Measurements from ENCODE around the gene MTAP.

Gene MTAP

GRCh38 chr9:21864505-21864904, 62.1 kb downstream of the MTAP start:
- TF ChIP-seq CTCF (conservative IDR thresholded peaks at IDR 0.05) (no peak), ZFX (IDR thresholded peaks at IDR 0.05) (no peak)
- no peak overlapping the region for H3K27ac ChIP-seq

GRCh38 chr9:21866302-21866701, 63.9 kb downstream of the MTAP start:
- TF ChIP-seq CTCF (conservative IDR thresholded peaks at IDR 0.05), result no peak
- no peak for TF ChIP-seq ZFX (IDR thresholded peaks at IDR 0.05)
- no peak overlapping the region for H3K27ac ChIP-seq

DNA sequence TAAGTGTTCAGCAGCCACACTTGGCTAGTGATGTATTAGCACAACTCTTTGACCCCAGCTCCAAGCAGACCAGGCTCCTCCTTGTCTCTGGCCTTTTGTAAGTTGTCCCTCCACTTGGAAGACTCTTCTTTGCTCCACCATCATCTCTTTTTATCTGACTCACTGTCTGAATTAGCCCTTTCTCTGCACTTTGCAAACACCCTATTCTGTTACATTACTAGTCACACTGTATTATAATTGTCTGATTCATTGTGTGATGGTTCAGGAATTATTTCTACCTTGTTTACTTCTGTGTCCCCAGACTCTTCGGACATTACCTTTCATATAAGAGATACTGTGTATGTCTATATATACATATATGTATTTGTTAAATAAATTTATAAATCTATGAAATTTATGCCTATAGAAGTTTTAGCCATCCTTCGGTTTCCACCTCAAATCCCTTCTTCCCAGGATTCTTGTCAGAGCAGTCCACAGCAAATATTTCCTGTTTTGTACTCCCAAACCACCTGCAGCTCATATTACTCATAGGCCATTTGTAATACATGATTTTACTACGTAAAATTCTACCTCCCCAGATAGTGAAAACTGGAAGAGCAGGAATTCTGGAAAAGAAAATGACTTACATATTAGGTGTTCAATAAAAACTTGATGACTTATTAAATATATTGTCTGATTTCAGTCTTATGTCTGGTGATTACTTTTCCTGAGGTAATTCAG, 69.0 kb downstream of the MTAP start:
- H3K27ac ChIP-seq, result no peak overlapping the region
- no peak for TF ChIP-seq ZFX (IDR thresholded peaks at IDR 0.05)

GRCh38 chr9:21872696-21873095, 70.3 kb downstream of the MTAP start:
- TF ChIP-seq CTCF (conservative IDR thresholded peaks at IDR 0.05) (no peak), ZFX (IDR thresholded peaks at IDR 0.05) (no peak)
- no peak overlapping the region for H3K27ac ChIP-seq

GRCh38 chr9:21873540-21874221, 71.2 kb downstream of the MTAP start:
- no peak for TF ChIP-seq ZFX (IDR thresholded peaks at IDR 0.05)
- TF ChIP-seq CTCF (conservative IDR thresholded peaks at IDR 0.05), result no peak

DNA sequence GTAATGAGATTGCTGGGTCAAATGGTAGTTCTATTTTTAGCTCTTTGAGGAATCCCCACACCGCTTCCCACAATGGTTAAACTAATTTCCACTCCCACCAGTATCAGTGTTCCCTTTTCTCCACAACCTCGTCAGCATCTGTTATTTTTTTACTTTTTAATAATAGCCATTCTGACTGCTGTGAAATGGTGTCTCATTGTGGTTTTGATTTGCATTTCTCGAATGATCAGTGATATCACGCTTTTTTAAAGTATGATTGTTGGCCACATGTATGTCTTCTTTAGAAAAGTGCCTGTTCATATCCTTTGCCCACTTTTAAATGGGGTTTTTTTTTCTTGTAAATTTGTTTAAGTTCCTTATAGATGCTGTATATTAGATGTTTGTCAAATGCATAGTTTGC, 73.5 kb downstream of the MTAP start:
- TF ChIP-seq CTCF (conservative IDR thresholded peaks at IDR 0.05) (no peak), ZFX (IDR thresholded peaks at IDR 0.05) (no peak)
- no peak overlapping the region for H3K27ac ChIP-seq

More at GRCh38 chr9:21873540-21874221, 71.2 kb downstream of the MTAP start:
- H3K27ac ChIP-seq, result no peak overlapping the region

- TF ChIP-seq ZFX (IDR thresholded peaks at IDR 0.05) (no peak), CTCF (conservative IDR thresholded peaks at IDR 0.05) (no peak)
- no peak overlapping the region for H3K27ac ChIP-seq
Measured at GRCh38 chr9:21883642-21884041, 81.2 kb downstream of the MTAP start.
